Measurements from ENCODE around the gene ALG12. TPM values are rescaled to one million over a fixed set of nuclear protein-coding genes. Genes with fewer than 3 reads are reported as not detected.

Gene ALG12
- total RNA-seq, 2 donors from 2014 or later: 19.7 to 26.2 TPM

- 90 to 95% methylated on average over 2 to 8 of the region's 8 CpGs for WGBS, 2 experiments (ENCODE audit: insufficient coverage in 1 of 2, insufficient read length in 1 of 2)
Measured at GRCh38 chr22:49928185-49928495, 9.9 kb upstream of the ALG12 start.

DNA sequence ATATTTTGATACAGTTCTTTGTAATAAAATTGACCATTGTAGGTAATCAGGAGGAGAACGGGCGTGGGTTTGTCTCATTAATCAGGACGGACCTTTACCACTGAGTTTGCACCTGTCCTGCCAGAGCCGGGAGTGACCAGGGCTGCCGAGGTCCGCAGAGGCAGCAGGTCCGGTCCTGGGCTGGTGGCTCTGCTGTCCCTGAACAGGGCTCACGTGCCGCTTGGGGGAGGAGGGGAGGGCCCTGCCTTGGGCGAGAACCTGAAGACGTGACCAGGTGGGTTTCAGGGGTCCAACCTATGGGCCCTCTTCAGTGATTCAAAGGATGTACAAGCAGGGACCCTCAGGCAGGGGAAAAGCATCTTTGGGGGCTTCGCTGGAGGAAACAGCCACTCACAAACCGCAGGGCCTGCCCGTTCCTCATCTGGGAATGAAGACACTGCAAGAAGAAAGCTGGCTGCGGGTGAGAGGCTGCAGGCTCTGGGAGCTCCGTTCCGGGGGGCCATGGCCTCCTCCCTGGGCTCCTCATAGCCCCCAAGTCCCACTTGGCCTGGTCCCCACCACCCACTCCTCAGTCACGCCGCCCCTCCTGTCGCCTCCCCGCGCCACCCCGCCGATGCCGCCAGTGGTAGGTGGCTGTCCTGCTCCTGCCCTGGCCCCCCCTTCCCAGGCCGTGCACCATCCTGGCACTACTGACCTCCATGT lies 9.4 kb upstream of the ALG12 start:
- TF ChIP-seq CTCF (conservative IDR thresholded peaks at IDR 0.05): no peak
- H3K27ac Mint-ChIP-seq: no peak overlapping the region

More at GRCh38 chr22:49928185-49928495, 9.9 kb upstream of the ALG12 start:
- Histone ChIP-seq H3K27me3 (ENCODE audit: control insufficient read depth, insufficient read depth, low read length, poor library complexity, severe bottlenecking) (peaks cover 15% of the 10 kb centered on the region), H3K4me1 (ENCODE audit: control insufficient read depth, insufficient read depth, low read length) (no peaks in the 10 kb centered on the region), H3K27ac (ENCODE audit: low read depth, low read length) (no peak overlapping the region), H3K36me3 (ENCODE audit: control insufficient read depth, insufficient read depth, low read length) (peaks cover 14% of the 10 kb centered on the region), H3K9ac (ENCODE audit: extremely low read depth, low read length, poor library complexity, severe bottlenecking) (no peak overlapping the region), H3K4me3 (ENCODE audit: low read length) (no peak overlapping the region), H3K9me3 (ENCODE audit: control insufficient read depth, low read length) (no peaks in the 10 kb centered on the region)
- Mint-ChIP-seq H3K4me1 (no peaks in the 10 kb centered on the region), H3K27ac (no peak overlapping the region), H3K4me3 (no peak overlapping the region), H3K9me3 (no peaks in the 10 kb centered on the region), H3K27me3 (ENCODE audit: insufficient read depth) (peaks cover 18% of the 10 kb centered on the region), H3K36me3 (ENCODE audit: low read depth) (peaks cover 28% of the 10 kb centered on the region)
- no peak for TF ChIP-seq CTCF (conservative IDR thresholded peaks at IDR 0.05)
- no peak for DNase-seq

DNA sequence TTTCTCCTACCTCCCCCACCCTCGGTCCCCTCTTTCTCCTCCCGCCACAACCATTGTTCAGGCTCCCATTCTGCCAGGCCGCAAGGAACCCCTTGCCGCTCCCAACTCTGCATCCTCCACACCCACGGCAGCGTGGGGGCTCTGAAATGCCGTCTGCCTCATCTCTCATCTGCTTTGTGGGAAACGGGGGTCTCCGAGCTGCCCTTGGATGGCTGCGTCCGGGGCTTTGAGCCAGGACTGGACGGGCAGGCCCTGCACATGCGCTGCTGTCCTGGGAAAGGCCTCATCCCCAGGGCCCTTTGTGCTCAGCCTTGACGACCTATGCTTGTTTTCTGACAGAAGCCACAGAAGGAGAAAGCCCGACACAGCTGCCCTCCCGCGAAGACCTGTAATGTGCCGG lies 8.7 kb upstream of the ALG12 start:
- H3K36me3 ChIP-seq (ENCODE audit: control insufficient read depth, insufficient read depth, low read length): peaks cover 16% of the 10 kb centered on the region
- no peak overlapping the region for H3K4me3 ChIP-seq (ENCODE audit: low read length)
- DNase-seq: no peak
- peaks cover 15% of the 10 kb centered on the region for H3K27me3 ChIP-seq (ENCODE audit: control insufficient read depth, insufficient read depth, low read length, poor library complexity, severe bottlenecking)
- Mint-ChIP-seq H3K27me3 (ENCODE audit: insufficient read depth) (peaks cover 16% of the 10 kb centered on the region), H3K27ac (no peak overlapping the region), H3K4me1 (no peaks in the 10 kb centered on the region), H3K36me3 (ENCODE audit: low read depth) (peaks cover 28% of the 10 kb centered on the region), H3K4me3 (no peak overlapping the region), H3K9me3 (no peaks in the 10 kb centered on the region)
- no peaks in the 10 kb centered on the region for H3K4me1 ChIP-seq (ENCODE audit: control insufficient read depth, insufficient read depth, low read length)
- 85 to 91% methylated on average over 16 to 18 of the region's 18 CpGs for WGBS, 2 experiments (ENCODE audit: insufficient coverage in 1 of 2, insufficient read length in 1 of 2)
- no peaks in the 10 kb centered on the region for H3K9me3 ChIP-seq (ENCODE audit: control insufficient read depth, low read length)
- H3K9ac ChIP-seq (ENCODE audit: extremely low read depth, low read length, poor library complexity, severe bottlenecking): no peak overlapping the region
- no peak for TF ChIP-seq CTCF (conservative IDR thresholded peaks at IDR 0.05)
- H3K27ac ChIP-seq (ENCODE audit: low read depth, low read length): peak overlapping the region; percentile 83

More for the DNA sequence above, 9.4 kb upstream of the ALG12 start:
- H3K9ac ChIP-seq (ENCODE audit: extremely low read depth, low read length, poor library complexity, severe bottlenecking): no peak overlapping the region
- no peaks in the 10 kb centered on the region for H3K4me1 Mint-ChIP-seq
- peaks cover 16% of the 10 kb centered on the region for H3K27me3 Mint-ChIP-seq (ENCODE audit: insufficient read depth)
- no peak overlapping the region for H3K27ac ChIP-seq (ENCODE audit: low read depth, low read length)
- H3K36me3 Mint-ChIP-seq (ENCODE audit: low read depth): peaks cover 28% of the 10 kb centered on the region
- H3K9me3 Mint-ChIP-seq: no peaks in the 10 kb centered on the region
- 88 to 89% methylated on average over 11 to 26 of the region's 26 CpGs for WGBS, 2 experiments (ENCODE audit: insufficient coverage in 1 of 2, insufficient read length in 1 of 2)
- no peak overlapping the region for H3K4me3 Mint-ChIP-seq
- no peaks in the 10 kb centered on the region for H3K4me1 ChIP-seq (ENCODE audit: control insufficient read depth, insufficient read depth, low read length)
- H3K9me3 ChIP-seq (ENCODE audit: control insufficient read depth, low read length): no peaks in the 10 kb centered on the region
- H3K36me3 ChIP-seq (ENCODE audit: control insufficient read depth, insufficient read depth, low read length): peaks cover 15% of the 10 kb centered on the region
- H3K4me3 ChIP-seq (ENCODE audit: low read length): no peak overlapping the region
- no peak for DNase-seq
- H3K27me3 ChIP-seq (ENCODE audit: control insufficient read depth, insufficient read depth, low read length, poor library complexity, severe bottlenecking): peaks cover 15% of the 10 kb centered on the region

Measured in endodermal cell (in vitro differentiated cells).